ENCODE results near the gene AQR.

GRCh38 chr15:34869110-34869509, 100.4 kb downstream of the AQR start:
- TF ChIP-seq, protein P1, sequence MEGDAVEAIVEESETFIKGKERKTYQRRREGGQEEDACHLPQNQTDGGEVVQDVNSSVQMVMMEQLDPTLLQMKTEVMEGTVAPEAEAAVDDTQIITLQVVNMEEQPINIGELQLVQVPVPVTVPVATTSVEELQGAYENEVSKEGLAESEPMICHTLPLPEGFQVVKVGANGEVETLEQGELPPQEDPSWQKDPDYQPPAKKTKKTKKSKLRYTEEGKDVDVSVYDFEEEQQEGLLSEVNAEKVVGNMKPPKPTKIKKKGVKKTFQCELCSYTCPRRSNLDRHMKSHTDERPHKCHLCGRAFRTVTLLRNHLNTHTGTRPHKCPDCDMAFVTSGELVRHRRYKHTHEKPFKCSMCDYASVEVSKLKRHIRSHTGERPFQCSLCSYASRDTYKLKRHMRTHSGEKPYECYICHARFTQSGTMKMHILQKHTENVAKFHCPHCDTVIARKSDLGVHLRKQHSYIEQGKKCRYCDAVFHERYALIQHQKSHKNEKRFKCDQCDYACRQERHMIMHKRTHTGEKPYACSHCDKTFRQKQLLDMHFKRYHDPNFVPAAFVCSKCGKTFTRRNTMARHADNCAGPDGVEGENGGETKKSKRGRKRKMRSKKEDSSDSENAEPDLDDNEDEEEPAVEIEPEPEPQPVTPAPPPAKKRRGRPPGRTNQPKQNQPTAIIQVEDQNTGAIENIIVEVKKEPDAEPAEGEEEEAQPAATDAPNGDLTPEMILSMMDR (IDR thresholded peaks at IDR 0.05; ENCODE audit: insufficient read depth, low read length): no peak
- TF ChIP-seq POLR2AphosphoS5 (IDR thresholded peaks at IDR 0.05; ENCODE audit: low read depth): no peak
- no peak for TF ChIP-seq REST (IDR thresholded peaks at IDR 0.05; ENCODE audit: insufficient replicate concordance, low read depth)
- TF ChIP-seq GABPA (IDR thresholded peaks at IDR 0.05; ENCODE audit: low read depth): no peak
- no peak for TF ChIP-seq SPI1 (IDR thresholded peaks at IDR 0.05; ENCODE audit: borderline replicate concordance, low read depth)

All from HL-60 (cell line).